ENCODE measurements around the gene MYBPC2. TPM values are rescaled to one million over a fixed set of nuclear protein-coding genes. Genes with fewer than 3 reads are reported as not detected.

The MYBPC2 gene
- total RNA-seq, 1 donor from 2014 or later, result 0.77 TPM

DNA sequence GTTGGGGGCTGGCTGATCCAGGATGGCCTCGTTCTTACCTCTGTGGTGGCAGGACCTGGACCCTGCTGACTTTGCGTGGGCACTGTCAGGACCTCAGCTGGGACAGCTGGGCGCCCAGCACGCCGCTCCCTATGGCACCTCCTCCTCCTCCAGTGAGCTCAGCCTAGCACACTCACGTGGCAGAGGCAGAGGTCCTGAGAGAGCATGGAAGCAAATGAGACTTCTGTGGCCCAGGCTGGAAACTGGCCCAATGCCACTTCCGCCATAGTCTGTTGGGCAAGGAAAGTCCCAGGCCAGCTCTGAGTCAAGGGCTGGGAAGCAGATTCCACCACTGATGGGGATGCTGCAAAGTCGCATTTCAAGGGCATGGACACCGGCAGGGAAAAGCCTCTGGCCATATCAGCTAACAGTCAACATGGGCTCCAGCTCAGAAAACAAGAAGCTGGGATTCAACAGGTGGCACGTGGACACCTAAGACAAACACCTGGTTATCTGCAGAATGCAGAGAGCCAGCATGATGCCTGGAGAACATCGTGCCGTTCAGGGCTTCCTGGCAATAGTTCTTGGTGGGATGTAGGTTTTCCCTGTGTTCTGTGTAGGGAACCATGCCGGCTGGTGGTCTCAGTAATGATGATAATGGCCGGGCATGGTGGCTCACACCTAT lies 16.7 kb downstream of the MYBPC2 start:
- H3K4me3 Mint-ChIP-seq, result no peak overlapping the region
- Histone ChIP-seq H3K79me2 (ENCODE audit: low read depth) (no peaks in the 10 kb centered on the region), H3F3A (ENCODE audit: low read depth) (no peaks in the 10 kb centered on the region), H3K9ac (no peak overlapping the region), H2AFZ (replicated peaks) (no peak overlapping the region), H3K4me3 (no peak overlapping the region), H3K27ac (no peak overlapping the region), H3K36me3 (no peaks in the 10 kb centered on the region), H3K9me3 (ENCODE audit: low read depth) (no peaks in the 10 kb centered on the region), H3K4me1 (no peaks in the 10 kb centered on the region), H3K4me2 (no peak overlapping the region), H3K27me3 (no peaks in the 10 kb centered on the region), H4K20me1 (ENCODE audit: low read depth) (no peaks in the 10 kb centered on the region)
- TF ChIP-seq, protein P1, sequence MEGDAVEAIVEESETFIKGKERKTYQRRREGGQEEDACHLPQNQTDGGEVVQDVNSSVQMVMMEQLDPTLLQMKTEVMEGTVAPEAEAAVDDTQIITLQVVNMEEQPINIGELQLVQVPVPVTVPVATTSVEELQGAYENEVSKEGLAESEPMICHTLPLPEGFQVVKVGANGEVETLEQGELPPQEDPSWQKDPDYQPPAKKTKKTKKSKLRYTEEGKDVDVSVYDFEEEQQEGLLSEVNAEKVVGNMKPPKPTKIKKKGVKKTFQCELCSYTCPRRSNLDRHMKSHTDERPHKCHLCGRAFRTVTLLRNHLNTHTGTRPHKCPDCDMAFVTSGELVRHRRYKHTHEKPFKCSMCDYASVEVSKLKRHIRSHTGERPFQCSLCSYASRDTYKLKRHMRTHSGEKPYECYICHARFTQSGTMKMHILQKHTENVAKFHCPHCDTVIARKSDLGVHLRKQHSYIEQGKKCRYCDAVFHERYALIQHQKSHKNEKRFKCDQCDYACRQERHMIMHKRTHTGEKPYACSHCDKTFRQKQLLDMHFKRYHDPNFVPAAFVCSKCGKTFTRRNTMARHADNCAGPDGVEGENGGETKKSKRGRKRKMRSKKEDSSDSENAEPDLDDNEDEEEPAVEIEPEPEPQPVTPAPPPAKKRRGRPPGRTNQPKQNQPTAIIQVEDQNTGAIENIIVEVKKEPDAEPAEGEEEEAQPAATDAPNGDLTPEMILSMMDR (IDR thresholded peaks at IDR 0.05), result no peak
- H3K27me3 Mint-ChIP-seq (ENCODE audit: insufficient read depth, low read depth), result peaks cover 10% of the 10 kb centered on the region
- H3K27ac Mint-ChIP-seq, result no peak overlapping the region
- peaks cover 9% of the 10 kb centered on the region for H3K9me3 Mint-ChIP-seq
- DNase-seq (ENCODE audit: low spot score), result no peak
- H3K36me3 Mint-ChIP-seq, result no peaks in the 10 kb centered on the region
- H3K4me1 Mint-ChIP-seq, result peaks cover 2% of the 10 kb centered on the region

DNA sequence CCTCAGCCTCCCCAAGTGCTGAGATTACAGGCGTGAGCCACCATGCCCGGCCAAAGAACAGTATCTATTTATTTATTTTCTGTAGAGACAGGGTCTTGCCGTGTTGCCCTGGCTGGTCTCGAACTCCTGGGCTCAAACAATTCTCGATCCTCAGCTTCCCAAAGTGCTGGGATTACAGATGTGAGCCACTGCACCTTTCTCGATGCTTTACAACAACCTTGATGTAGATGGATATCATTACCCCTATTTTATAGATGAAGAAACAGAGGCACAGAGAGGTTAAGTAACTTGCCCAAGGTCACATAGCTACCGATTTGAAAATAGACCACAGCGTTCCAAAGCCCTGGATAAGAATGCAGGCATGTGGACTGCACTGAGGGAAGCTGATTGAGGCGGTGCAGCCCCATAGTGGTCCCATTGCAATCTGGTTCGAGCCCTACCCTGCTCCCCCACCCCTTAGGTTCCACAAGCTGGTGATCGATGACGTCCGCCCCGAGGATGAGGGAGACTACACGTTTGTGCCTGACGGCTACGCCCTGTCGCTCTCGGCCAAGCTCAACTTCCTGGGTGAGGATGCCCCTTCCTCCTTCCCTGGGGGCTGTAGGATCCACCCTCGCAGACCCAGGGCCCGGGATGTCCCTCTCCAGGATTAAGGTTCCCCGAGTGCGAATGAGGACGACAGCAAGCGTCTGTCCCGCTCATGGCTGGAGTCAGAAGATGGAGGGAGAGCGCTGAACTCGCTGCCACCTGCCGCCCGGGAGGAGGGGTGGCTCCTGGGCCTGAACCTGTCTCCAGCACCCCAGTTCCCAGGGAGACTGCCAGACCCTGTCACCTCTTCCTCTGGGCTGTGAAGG lies 17.9 kb downstream of the MYBPC2 start:
- DNase-seq (ENCODE audit: low spot score), result no peak
- Histone ChIP-seq H4K20me1 (ENCODE audit: low read depth) (no peaks in the 10 kb centered on the region), H3K9ac (no peak overlapping the region), H3F3A (ENCODE audit: low read depth) (no peaks in the 10 kb centered on the region), H3K9me3 (ENCODE audit: low read depth) (no peaks in the 10 kb centered on the region), H3K27ac (no peak overlapping the region), H3K4me1 (no peaks in the 10 kb centered on the region), H3K36me3 (no peaks in the 10 kb centered on the region), H3K4me3 (no peak overlapping the region), H3K27me3 (no peaks in the 10 kb centered on the region), H3K79me2 (ENCODE audit: low read depth) (no peaks in the 10 kb centered on the region), H2AFZ (replicated peaks) (no peak overlapping the region), H3K4me2 (no peak overlapping the region)
- Mint-ChIP-seq H3K27me3 (ENCODE audit: insufficient read depth, low read depth) (peaks cover 8% of the 10 kb centered on the region), H3K9me3 (peaks cover 6% of the 10 kb centered on the region), H3K27ac (peak overlapping the region; percentile 66), H3K4me1 (no peaks in the 10 kb centered on the region), H3K4me3 (no peak overlapping the region), H3K36me3 (no peaks in the 10 kb centered on the region)
- TF ChIP-seq EZH2phosphoT487 (IDR thresholded peaks at IDR 0.05) (no peak), EZH2 (IDR thresholded peaks at IDR 0.05) (no peak)
- TF ChIP-seq, protein P1 (IDR thresholded peaks at IDR 0.05), result no peak

DNA sequence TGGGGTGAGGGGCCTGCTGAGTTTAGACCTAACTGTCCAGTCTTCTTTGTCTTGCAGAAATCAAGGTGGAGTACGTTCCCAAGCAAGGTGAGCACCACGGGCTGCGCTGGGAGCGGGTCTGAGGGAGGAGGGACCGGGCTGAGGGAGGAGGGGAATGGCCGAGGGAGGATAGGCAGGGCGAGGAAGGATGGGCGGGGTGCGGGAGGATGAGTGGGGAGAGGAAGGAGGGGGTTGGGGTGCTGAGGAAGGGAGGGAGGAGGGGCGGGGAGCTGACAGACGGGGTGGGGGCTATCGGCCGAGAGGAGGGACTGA lies 18.5 kb downstream of the MYBPC2 start:
- H3K36me3 Mint-ChIP-seq, result no peaks in the 10 kb centered on the region
- no peak overlapping the region for H3K27ac Mint-ChIP-seq
- H3K27me3 Mint-ChIP-seq (ENCODE audit: insufficient read depth, low read depth), result peaks cover 9% of the 10 kb centered on the region
- DNase-seq (ENCODE audit: low spot score), result no peak
- H3K79me2 ChIP-seq (ENCODE audit: low read depth), result no peaks in the 10 kb centered on the region
- no peaks in the 10 kb centered on the region for H3K4me1 Mint-ChIP-seq
- H3K9me3 ChIP-seq (ENCODE audit: low read depth), result no peaks in the 10 kb centered on the region
- no peak overlapping the region for H3K4me3 Mint-ChIP-seq
- H3K4me3 ChIP-seq, result no peak overlapping the region
- no peaks in the 10 kb centered on the region for H3K36me3 ChIP-seq
- H3K9ac ChIP-seq, result no peak overlapping the region
- H3K9me3 Mint-ChIP-seq, result peaks cover 11% of the 10 kb centered on the region
- no peaks in the 10 kb centered on the region for H3F3A ChIP-seq (ENCODE audit: low read depth)
- H3K4me1 ChIP-seq, result no peaks in the 10 kb centered on the region
- no peaks in the 10 kb centered on the region for H3K27me3 ChIP-seq
- H4K20me1 ChIP-seq (ENCODE audit: low read depth), result no peaks in the 10 kb centered on the region
- no peak overlapping the region for H3K27ac ChIP-seq
- no peak overlapping the region for H3K4me2 ChIP-seq
- TF ChIP-seq, protein P1 (IDR thresholded peaks at IDR 0.05), result no peak
- TF ChIP-seq EZH2phosphoT487 (IDR thresholded peaks at IDR 0.05) (no peak), EZH2 (IDR thresholded peaks at IDR 0.05) (no peak)
- no peak overlapping the region for H2AFZ ChIP-seq (replicated peaks)

Data from neural progenitor cell (in vitro differentiated cells).